ENCODE measurements around the gene TMEM219. TPM values are rescaled to one million over a fixed set of nuclear protein-coding genes. Genes with fewer than 3 reads are reported as not detected.
"Not testable (repeated sequence)": the region's sequence is repeated elsewhere in the genome, so short reads cannot be mapped to it uniquely, and the experiment has no call there.

The TMEM219 gene
- total RNA-seq, 1 donor from 2014 or later, result 85.9 TPM

DNA sequence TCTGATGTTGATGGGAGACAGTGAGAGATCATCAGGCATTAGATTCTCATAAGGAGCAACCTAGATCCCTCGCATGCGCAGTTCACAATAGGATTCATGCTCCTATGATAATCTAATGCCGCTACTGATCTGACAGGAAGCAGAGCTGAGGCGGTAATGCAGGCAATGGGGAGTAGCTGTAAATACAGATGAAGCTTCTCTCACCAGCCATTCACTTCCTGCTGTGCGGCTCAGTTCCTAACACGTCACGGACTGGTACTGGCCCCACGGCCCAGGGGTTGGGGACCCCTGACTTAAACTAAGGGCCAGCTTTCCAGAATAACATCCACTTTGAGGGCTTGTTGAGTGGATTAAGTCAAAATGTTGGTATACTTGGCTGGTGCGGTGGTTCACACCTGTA is 2.6 kb upstream of the TMEM219 start:
- Mint-ChIP-seq H3K4me1 (peaks cover 12% of the 10 kb centered on the region), H3K27ac (no peak overlapping the region), H3K9me3 (no peaks in the 10 kb centered on the region), H3K36me3 (peaks cover 3% of the 10 kb centered on the region), H3K27me3 (ENCODE audit: low read depth) (no peaks in the 10 kb centered on the region), H3K4me3 (no peak overlapping the region)
- TF ChIP-seq, protein P1, sequence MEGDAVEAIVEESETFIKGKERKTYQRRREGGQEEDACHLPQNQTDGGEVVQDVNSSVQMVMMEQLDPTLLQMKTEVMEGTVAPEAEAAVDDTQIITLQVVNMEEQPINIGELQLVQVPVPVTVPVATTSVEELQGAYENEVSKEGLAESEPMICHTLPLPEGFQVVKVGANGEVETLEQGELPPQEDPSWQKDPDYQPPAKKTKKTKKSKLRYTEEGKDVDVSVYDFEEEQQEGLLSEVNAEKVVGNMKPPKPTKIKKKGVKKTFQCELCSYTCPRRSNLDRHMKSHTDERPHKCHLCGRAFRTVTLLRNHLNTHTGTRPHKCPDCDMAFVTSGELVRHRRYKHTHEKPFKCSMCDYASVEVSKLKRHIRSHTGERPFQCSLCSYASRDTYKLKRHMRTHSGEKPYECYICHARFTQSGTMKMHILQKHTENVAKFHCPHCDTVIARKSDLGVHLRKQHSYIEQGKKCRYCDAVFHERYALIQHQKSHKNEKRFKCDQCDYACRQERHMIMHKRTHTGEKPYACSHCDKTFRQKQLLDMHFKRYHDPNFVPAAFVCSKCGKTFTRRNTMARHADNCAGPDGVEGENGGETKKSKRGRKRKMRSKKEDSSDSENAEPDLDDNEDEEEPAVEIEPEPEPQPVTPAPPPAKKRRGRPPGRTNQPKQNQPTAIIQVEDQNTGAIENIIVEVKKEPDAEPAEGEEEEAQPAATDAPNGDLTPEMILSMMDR (IDR thresholded peaks at IDR 0.05; ENCODE audit: unreplicated experiment), result no peak
- DNase-seq (ENCODE audit: low spot score in 2 of 2, unreplicated experiment in 2 of 2), result no peak

DNA sequence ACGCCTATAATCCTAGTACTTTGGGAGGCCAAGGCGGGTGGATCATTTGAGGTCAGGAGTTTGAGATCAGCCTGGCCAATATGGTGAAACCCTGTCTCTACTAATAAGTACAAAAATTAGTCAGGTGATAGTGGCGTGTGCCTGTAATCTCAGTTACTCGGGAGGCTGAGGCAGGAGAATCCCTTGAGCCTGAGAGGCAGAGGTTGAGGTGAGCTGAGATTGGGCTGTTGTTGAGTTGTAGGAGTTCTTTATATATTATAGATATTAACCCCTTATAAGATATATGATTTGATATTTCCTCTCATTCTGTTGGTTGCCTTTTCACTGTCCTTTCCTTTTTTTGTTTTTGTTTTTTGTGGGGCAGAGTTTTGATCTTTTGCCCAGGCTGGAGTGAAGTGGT is 2.1 kb upstream of the TMEM219 start:
- H3K27me3 Mint-ChIP-seq (ENCODE audit: low read depth); H3K4me3 Mint-ChIP-seq; H3K36me3 Mint-ChIP-seq; DNase-seq (ENCODE audit: low spot score in 2 of 2, unreplicated experiment in 2 of 2); H3K9me3 Mint-ChIP-seq; H3K27ac Mint-ChIP-seq: not testable (repeated sequence)
- H3K4me1 Mint-ChIP-seq, result peaks cover 12% of the 10 kb centered on the region

DNA sequence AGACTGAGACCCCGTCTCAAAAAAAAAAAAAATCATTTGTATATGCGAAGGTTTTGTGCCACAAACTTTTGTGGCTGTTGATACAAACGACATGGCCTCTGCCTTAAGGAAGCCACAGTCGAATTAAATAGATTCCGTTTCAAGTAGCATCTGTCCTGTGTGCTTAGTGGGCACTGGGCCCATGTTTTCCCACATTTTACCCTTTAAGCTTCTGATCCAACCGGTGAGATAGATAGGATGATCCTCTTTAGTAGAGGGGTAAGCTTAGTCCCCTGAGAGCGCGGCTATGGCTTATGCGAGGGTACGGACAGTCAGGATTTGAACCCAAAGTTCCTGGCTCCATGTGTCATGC is 776 bp upstream of the TMEM219 start:
- H3K27me3 Mint-ChIP-seq (ENCODE audit: low read depth), result no peaks in the 10 kb centered on the region
- no peaks in the 10 kb centered on the region for H3K9me3 Mint-ChIP-seq
- peak overlapping the region; percentile 80 for H3K27ac Mint-ChIP-seq
- H3K36me3 Mint-ChIP-seq, result peaks cover 8% of the 10 kb centered on the region
- H3K4me3 Mint-ChIP-seq, result peak overlapping the region; percentile 75
- TF ChIP-seq, protein P1 (IDR thresholded peaks at IDR 0.05; ENCODE audit: unreplicated experiment), result no peak
- peaks cover 12% of the 10 kb centered on the region for H3K4me1 Mint-ChIP-seq
- DNase-seq (ENCODE audit: low spot score in 2 of 2, unreplicated experiment in 2 of 2), result no peak

DNA sequence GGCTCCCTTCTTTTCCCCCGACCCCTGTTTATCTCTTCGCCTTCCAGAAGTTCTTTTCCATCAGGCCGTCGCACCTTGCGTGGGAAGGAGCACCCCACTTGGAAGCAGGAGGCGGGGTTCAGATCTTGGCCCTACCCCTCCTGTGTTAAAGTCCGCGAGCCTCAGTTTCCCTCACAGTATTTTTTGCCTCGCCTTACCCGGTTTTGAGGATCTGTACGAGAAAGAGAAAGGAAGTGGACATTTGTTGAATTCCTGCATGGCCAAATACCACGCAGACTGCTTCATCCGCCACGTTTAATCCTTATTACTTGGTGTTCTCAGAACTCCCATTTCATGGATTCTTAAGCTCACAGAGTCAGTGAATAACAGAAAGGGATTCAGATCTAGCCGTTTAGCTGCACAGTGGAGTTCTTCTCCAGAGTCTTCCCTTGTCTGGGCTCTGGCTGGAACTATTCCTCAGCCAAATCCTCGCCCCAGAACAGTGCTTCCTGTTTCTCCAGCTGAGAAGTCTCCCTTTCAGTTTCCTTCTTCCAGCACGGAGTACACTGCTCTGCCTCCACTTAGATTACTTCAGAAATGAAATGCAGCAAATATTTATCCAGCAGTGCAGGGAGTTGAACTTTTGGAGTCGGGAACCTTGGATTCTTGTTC is 590 bp downstream of the TMEM219 start:
- H3K4me1 Mint-ChIP-seq, result peaks cover 12% of the 10 kb centered on the region
- H3K27me3 Mint-ChIP-seq (ENCODE audit: low read depth), result no peaks in the 10 kb centered on the region
- TF ChIP-seq, protein P1 (IDR thresholded peaks at IDR 0.05; ENCODE audit: unreplicated experiment), result no peak
- peak overlapping the region; percentile 97 for H3K27ac Mint-ChIP-seq
- H3K9me3 Mint-ChIP-seq, result no peaks in the 10 kb centered on the region
- DNase-seq (ENCODE audit: low spot score in 2 of 2, unreplicated experiment in 2 of 2), result no peak
- peak overlapping the region; percentile 84 for H3K4me3 Mint-ChIP-seq
- H3K36me3 Mint-ChIP-seq, result peaks cover 9% of the 10 kb centered on the region

DNA sequence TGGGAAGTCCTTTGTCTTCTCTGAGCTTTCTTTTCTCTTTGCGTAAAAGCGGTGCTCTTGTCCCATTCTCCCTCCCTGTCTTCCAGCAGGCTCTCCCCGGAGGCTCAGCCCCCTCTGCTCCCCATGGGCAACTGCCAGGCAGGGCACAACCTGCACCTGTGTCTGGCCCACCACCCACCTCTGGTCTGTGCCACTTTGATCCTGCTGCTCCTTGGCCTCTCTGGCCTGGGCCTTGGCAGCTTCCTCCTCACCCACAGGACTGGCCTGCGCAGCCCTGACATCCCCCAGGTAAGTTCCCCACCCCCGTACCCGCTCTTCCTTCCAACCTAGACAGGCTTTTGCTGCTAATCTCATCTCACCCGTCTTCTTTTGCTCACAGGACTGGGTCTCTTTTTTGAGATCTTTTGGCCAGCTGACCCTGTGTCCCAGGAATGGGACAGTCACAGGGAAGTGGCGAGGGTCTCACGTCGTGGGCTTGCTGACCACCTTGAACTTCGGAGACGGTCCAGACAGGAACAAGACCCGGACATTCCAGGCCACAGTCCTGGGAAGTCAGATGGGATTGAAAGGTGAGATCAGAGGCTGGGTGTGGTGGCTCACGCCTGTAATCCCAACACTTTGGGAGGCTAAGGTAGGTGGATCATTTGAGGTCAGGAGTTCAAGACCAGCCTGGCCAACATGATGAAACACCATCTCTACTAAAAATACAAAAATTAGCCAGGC is 1.3 kb downstream of the TMEM219 start:
- Mint-ChIP-seq H3K27ac (peak overlapping the region; percentile 97), H3K27me3 (ENCODE audit: low read depth) (no peaks in the 10 kb centered on the region), H3K4me1 (peaks cover 12% of the 10 kb centered on the region), H3K36me3 (peaks cover 10% of the 10 kb centered on the region), H3K9me3 (no peaks in the 10 kb centered on the region), H3K4me3 (peak overlapping the region; percentile 84)
- TF ChIP-seq, protein P1 (IDR thresholded peaks at IDR 0.05; ENCODE audit: unreplicated experiment), result no peak
- DNase-seq (ENCODE audit: low spot score in 2 of 2, unreplicated experiment in 2 of 2), result no peak

DNA sequence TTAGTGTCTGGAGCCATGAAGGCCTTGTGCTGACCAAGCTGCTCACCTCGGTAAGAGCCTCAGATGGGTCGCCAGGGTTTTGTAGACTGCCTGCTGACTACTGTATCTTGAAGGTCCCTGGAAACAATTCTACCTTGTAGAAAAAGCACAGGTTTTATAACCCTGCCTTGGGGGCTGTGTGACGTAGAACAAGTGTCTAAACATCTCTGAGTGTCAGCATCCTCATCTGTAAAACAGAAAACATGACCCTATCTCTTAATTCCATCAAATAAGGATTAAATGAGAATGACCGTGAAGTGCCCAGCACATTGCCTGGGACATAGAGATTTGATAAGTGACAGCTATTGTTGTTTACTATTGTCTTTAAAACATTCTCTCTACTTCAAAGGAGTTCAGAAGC is 6.3 kb downstream of the TMEM219 start:
- Mint-ChIP-seq H3K36me3 (peaks cover 38% of the 10 kb centered on the region), H3K27me3 (ENCODE audit: low read depth) (no peaks in the 10 kb centered on the region), H3K4me1 (peaks cover 2% of the 10 kb centered on the region), H3K9me3 (peaks cover 2% of the 10 kb centered on the region), H3K27ac (no peak overlapping the region), H3K4me3 (no peak overlapping the region)
- DNase-seq (ENCODE audit: low spot score in 2 of 2, unreplicated experiment in 2 of 2), result no peak
- TF ChIP-seq, protein P1 (IDR thresholded peaks at IDR 0.05; ENCODE audit: unreplicated experiment), result no peak
